ENCODE results near the gene SLC12A4.
A peak's percentile ranks its signal among the peaks of the same experiment; 100 is the strongest.

The SLC12A4 gene

DNA sequence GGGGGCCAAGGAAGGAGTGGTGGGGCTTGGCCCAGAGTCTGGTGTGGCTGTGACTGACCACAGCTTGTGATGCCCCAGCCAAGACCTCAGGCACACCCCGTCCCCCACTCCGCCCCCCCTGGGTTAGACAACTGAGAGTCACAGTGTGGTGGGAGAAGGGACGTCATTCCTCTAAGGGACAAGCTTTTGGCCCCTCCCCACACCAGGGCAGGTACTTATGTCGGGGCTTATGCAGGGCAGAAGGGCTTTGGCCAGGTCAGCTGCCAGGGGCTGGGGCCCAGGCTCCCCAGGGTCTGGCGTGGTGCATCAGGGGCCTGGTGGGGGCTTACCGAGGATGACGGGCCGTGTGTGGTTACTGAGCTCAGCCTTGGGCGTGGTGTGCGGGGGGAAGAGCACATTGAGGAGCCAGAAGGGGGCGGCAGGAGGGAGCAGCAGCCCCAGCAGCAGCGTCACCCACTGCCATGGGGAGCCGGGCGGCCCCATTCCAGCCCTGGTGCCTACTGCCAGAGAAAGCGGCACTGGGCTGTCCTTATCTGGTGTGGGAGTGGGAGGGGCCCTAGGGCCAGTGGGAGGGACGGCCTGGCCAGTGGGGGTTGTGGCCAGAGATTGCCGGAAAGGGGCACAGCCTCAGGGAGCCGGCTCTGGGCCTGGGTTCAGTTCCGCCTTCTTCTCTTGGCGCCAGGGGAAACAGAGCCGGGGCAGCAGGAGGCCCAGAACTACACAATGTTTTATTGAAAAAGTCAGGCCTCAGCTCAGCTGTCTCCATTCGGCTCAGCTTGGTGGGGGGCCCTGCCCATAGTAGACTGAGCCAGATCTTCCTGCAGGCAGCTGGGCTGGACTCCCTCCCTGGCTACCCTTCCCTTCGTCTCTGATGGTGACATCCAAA is 24.6 kb downstream of the SLC12A4 start, which contains the start of gene LCAT:
Gene LCAT, minus strand, starts transcription at position 502 of the 886 bp plus-strand sequence. Its CDS starts 19 bp downstream, at position 483.
- H3K4me3 ChIP-seq (ENCODE audit: low read depth, low read length) = no peak within 1 kb of the TSS

DNA sequence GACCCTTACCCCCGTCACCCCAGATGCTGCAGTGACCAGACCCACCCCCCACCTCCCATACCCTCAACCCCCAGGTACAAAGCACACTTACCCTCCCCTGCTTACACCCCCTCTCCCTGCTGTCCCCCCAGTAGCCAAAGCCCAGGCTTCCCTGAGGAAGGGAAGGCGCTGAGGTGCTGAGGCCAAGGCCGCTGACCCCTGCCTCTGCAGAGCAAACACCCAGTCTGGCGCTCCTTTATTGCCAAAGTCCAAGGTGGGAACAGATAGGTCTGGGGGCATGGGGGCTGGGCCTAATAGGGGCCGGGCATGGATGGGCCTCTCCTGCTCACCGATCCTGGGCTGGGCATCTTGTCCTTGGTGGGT is 25.2 kb downstream of the SLC12A4 start:
- no peak overlapping the region for H3K4me3 ChIP-seq (ENCODE audit: low read depth, low read length)
- TF ChIP-seq, protein P1, sequence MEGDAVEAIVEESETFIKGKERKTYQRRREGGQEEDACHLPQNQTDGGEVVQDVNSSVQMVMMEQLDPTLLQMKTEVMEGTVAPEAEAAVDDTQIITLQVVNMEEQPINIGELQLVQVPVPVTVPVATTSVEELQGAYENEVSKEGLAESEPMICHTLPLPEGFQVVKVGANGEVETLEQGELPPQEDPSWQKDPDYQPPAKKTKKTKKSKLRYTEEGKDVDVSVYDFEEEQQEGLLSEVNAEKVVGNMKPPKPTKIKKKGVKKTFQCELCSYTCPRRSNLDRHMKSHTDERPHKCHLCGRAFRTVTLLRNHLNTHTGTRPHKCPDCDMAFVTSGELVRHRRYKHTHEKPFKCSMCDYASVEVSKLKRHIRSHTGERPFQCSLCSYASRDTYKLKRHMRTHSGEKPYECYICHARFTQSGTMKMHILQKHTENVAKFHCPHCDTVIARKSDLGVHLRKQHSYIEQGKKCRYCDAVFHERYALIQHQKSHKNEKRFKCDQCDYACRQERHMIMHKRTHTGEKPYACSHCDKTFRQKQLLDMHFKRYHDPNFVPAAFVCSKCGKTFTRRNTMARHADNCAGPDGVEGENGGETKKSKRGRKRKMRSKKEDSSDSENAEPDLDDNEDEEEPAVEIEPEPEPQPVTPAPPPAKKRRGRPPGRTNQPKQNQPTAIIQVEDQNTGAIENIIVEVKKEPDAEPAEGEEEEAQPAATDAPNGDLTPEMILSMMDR (IDR thresholded peaks at IDR 0.05; ENCODE audit: low read depth, low read length) = no peak

More for the DNA sequence above, 24.6 kb downstream of the SLC12A4 start, which contains the start of gene LCAT:
- TF ChIP-seq, protein P1 (IDR thresholded peaks at IDR 0.05; ENCODE audit: low read depth, low read length) = no peak

DNA sequence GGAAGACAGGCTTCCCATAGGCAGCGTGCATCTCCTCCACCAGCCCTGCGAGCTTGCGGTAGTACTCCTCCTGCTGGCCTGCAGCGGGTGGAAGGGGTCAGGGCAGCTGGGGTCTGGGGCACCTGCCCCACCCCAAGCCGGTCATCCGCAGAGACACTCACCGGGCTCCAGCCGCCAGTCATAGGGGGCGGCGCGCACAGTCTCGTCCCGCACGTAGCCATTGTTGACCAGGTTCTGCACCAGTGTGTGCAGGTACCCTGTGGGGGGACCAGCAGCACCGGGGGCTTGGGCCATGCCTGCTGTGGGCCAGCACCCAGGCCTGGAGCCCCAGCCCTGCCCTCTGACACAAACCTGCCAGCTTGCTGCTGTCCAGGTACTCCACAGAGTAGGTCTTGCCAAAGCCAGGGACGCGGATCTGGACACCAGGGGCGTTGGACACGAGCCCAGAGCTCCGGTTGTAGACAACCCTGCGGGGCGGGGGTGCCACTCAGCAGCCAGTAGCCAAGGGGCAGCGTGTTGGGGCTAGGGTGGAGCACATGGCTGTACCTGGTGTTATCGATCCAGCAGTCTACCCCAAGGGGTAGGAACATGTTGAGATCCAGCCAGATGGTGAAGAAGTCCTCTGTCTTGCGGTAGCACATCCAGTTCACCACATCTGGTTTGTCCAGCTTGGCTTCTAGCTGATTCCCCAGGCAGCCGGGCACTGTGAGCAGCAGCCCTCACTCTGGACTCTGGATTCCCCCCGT is 25.8 kb downstream of the SLC12A4 start:
- no peak overlapping the region for H3K4me3 ChIP-seq (ENCODE audit: low read depth, low read length)
- TF ChIP-seq, protein P1 (IDR thresholded peaks at IDR 0.05; ENCODE audit: low read depth, low read length) = no peak

DNA sequence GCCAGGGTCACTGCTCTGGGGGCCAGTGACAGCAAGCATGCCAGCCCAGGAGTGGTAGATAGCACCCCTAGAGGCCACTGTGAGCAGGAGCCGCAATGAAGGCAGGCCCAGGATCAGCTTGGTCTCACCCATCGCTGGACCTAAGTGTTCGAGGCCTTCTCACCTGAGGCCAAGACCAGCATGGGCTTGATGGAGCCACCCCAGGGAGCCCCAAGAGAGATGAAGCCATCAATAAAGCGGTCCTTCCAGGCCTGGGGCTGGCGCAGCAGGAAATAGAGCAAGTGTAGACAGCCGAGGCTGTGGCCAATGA is 26.3 kb downstream of the SLC12A4 start:
- no peak overlapping the region for H3K4me3 ChIP-seq (ENCODE audit: low read depth, low read length)
- TF ChIP-seq, protein P1 (IDR thresholded peaks at IDR 0.05; ENCODE audit: low read depth, low read length) = peak; percentile 57

DNA sequence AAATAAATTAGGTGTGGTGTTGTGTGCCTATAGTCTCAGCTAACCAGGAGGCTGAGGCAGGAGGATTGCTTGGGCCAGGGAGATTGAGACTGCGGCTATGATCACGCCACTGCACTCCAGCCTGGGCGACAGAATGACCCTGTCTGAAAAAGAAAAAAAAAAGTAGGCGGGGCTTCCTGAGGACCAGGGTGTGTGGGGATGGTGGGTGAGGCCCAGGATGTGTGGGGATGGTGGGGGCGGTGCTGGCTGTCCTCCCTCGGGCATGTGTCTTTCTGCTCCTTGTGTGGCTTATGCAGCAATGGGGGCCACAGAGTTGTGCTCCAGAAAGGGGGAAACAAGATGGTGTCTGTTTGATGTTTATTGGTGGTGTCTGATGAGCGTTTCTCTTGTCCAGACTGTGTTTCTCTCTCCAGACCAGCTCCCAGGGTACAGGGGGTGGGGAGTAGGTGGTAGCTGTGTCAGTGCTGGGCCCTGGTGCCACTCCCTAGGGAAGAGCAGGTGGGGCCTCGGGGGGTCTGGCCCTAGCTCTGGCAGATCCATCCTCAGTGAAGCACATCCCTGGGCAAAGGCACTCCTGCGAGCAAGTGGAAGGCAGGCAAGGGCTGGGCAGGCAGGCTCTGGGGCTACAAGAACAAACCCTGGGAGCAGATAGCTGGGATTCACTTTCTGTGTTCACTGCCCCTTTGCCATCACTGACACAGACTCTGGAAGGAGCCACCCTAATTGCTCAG is 26.8 kb downstream of the SLC12A4 start:
- TF ChIP-seq, protein P1 (IDR thresholded peaks at IDR 0.05; ENCODE audit: low read depth, low read length) = no peak
- H3K4me3 ChIP-seq (ENCODE audit: low read depth, low read length) = no peak overlapping the region

DNA sequence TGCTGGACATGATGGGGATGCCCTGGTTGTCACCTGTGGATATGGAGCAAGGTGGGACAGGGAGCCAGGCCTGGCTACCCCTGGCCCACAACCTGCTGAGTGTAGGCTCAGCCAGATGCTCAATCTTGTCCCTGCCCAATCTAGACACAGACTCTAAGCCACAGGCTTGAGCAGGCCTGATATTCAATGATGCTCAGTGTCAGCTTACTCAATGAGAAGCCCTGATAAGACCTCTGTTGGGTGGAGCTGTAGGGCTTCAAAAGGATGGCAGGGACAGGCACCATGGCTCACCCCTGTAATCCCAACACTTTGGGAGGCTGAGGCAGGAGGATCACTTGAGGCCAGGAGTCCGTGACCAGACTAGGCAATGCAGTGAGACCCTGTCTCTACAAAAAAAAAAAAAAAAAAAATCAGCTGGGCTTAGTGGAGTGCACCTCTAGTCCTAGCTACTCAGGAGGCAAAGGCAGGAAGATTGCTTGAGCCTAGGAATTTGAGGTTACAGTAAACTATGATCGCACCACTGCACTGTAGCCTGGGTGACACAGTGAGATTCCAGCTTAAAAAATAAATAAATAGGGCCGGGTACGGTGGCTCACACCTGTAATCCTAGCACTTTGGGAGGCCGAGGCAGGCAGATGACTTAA is 27.9 kb downstream of the SLC12A4 start:
- TF ChIP-seq, protein P1 (IDR thresholded peaks at IDR 0.05; ENCODE audit: low read depth, low read length) = no peak
- H3K4me3 ChIP-seq (ENCODE audit: low read depth, low read length) = no peak overlapping the region

All from WI38 (cell line).